AG09309 (cell line): ENCODE data around the gene PTPRN2.
A peak's percentile ranks its signal among the peaks of the same experiment; 100 is the strongest.

ENCODE experiments used
- DNase-seq: peaks from one replicate; pipeline ENCODE4 v3.0.0-alpha.2; 2010; ENCODE audit warnings: low read depth
- H3K4me3 ChIP-seq: 2 replicates; pipeline ENCODE4 v1.5.1; 2011; ENCODE audit warnings: mild to moderate bottlenecking, low read depth, low read length, moderate library complexity; ENCODE audit not compliant: control insufficient read depth
- TF ChIP-seq, protein P1 (sequence below): IDR thresholded peaks from 2 replicates; pipeline ENCODE4 v1.5.1; 2011; ENCODE audit warnings: mild to moderate bottlenecking, low read depth, low read length, inconsistent platforms; ENCODE audit not compliant: insufficient read depth, control insufficient read depth; ENCODE audit errors: missing control alignments

PTPRN2 gene

DNA sequence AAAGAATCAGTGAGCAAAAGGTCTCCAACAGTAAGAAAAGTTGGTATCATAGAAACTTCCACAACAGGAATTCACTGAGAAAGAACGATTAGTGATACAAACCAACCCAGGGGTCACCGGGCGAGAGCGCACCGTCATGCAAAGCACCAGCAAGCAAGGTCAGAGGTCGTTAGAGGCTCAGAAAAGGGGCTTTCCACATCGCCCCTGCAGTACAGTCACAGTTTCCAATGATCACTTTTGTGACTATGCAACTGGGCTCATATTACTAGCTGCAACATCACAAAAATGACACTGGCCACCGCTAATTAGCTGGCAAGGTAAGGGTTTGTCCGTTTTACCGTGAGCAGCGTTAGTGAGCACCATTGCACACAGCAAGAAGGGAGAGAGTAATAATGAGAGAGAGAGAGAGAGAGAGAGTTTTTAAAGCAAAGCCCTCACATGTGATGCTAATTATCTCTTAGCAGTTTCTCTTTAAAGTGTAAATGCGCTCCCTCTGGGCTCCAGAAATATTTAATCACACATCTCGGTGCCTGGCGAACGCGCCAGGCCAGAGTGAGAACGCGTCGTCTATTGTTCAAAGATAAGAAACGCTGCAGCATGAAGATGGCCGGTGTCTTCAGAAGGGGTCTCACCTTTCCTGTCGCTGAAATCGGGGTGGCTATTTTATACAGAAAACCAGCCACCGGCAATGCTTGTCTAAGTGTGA is 1013.4 kb downstream of the PTPRN2 start:
- TF ChIP-seq, protein P1, sequence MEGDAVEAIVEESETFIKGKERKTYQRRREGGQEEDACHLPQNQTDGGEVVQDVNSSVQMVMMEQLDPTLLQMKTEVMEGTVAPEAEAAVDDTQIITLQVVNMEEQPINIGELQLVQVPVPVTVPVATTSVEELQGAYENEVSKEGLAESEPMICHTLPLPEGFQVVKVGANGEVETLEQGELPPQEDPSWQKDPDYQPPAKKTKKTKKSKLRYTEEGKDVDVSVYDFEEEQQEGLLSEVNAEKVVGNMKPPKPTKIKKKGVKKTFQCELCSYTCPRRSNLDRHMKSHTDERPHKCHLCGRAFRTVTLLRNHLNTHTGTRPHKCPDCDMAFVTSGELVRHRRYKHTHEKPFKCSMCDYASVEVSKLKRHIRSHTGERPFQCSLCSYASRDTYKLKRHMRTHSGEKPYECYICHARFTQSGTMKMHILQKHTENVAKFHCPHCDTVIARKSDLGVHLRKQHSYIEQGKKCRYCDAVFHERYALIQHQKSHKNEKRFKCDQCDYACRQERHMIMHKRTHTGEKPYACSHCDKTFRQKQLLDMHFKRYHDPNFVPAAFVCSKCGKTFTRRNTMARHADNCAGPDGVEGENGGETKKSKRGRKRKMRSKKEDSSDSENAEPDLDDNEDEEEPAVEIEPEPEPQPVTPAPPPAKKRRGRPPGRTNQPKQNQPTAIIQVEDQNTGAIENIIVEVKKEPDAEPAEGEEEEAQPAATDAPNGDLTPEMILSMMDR, result no peak
- no peak for DNase-seq
- no peak overlapping the region for H3K4me3 ChIP-seq

DNA sequence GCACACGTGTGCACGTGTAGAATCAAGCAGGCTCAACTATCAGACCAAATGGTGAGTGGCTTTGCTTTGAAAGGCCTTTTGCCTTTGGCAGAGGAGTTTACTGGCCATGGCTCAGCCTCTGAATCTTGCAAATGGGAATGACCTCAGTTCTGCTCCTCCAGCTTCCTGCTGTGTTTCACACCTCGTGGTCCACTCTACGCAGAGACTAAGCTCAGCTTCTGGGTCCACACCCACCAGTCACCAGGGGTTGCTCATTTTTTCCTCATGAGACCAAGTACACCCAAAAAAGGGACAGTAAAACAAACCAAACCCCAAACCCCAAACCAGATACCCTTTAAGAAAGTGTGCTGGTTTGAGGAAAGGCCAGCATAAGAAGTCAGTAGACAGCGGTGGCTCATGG is 1014.4 kb downstream of the PTPRN2 start:
- no peak for DNase-seq
- no peak overlapping the region for H3K4me3 ChIP-seq
- TF ChIP-seq, protein P1, result no peak

DNA sequence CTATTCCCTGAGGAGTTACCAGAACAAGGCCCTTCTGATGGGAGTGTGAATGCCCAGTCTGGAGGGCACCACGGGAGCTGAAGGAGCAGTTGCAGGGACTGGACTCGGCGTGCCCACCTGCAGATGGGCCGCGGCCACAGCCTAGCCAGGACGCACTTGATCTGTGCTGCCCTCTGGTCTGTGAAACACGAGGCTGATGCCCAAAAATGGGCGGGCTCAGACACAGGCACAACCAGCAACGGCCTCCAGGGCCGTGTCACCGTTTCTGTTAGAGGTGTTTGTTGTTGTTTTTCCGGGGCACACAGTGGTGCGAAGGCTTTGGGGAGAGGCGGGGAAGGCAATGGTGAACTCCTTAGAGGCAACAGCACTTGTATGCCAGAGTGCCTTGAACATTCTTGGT is 1015.0 kb downstream of the PTPRN2 start:
- H3K4me3 ChIP-seq, result no peak overlapping the region
- no peak for DNase-seq
- TF ChIP-seq, protein P1, result no peak

DNA sequence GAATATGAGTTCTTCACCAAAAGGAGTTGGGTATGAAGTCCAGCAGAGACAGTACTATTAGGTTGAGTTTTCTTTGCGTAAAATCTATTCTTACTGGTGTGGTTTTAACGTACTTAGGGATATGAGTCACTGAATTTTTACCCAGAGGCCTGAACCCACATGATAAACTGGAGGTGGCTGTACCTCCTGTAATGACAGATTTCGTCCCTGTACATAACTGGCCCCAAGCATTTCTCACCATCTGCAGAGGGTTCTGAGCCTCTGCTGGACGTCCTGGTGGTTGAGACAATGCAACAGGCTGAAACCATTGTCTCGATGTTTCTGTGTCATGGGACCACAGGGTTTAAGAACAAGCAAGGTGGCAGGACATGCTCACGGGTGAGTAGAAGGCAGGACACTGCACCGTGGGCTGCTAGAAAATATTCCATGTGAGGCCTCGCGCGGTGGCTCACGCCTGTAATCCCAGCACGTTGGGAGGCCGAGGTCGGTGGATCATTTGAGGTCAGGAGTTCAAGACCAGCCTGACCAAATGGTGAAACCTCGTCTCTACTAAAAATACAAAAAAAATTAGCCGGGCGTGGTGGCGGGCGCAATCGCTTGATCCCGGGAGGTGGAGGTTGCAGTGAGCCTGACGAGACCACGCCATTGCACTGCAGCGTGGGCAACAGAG is 1017.0 kb downstream of the PTPRN2 start:
- no peak overlapping the region for H3K4me3 ChIP-seq
- TF ChIP-seq, protein P1, result no peak
- DNase-seq, result no peak

DNA sequence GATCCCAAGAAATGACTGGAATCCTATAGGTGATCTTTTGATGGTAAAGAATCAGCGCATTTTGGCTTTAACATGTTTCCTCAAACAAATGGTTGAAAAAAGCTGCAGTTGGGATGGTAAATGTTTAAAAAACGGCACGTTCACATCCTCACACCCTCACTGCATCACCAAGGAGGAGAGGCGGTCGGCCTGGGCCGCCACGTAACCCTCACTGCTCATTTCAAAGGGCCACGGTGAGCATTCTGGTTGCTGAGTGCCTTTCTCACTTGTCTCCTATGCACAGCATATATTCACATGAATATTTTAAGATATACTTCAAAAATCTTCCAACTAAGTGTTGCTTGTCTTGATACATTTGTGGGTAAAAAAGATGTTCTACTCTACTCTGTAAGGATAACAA is 1017.7 kb downstream of the PTPRN2 start:
- DNase-seq, result no peak
- no peak overlapping the region for H3K4me3 ChIP-seq
- TF ChIP-seq, protein P1, result no peak

DNA sequence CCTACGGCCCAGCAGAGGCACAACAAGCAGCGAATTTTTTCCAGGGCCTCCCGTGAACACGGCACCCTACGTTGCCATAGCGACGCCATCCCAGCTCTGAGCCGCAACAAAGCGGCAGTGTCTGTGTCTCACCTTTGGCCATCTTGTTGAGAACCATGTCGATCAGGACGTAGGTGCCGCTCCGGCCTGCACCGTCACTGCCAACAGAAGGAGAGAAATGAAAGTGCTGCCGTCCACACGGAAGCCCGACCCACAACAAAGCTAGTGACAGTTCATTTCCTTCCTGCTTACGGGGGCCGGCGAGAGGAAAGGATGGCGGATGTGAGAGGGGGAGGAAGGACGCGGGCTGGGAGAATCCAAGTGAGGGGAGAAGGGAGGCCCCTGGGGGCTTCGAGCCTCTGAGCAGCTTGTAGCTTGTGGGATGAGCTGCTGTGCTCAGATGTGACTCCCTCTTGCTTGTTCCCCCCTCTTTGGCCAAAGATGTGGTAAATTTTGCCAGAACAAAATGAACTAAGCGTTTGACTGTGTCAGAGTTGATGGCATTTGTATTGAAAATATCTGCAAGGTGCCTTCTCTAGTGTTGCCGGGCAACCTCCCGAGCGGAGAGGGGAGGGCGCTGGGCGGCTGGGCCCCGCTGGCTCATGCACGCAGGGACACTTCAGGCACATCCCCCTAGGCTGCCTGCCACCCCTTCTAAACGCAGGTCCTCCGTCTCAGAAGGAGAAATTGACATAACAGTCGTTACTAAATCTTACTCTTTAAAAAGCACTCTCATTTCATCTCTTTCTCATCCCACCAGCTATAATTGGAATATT is 1018.6 kb downstream of the PTPRN2 start:
- no peak for DNase-seq
- H3K4me3 ChIP-seq, result peak overlapping the region; percentile 40
- TF ChIP-seq, protein P1, result no peak
